ENCODE measurements around the gene CSF3. TPM values are rescaled to one million over a fixed set of nuclear protein-coding genes. Genes with fewer than 3 reads are reported as not detected.
A peak's percentile ranks its signal among the peaks of the same experiment; 100 is the strongest.

Gene CSF3
- total and polyA plus RNA-seq, 2 of the 13 experiments (the other 11 are each of a cell fraction or from before 2014, with no cell fraction given) = 0.09 TPM; not detected in 1

GRCh38 chr17:40063187-40063771 lies 48.0 kb downstream of the CSF3 start (continued):
- TF ChIP-seq ZBTB40 (IDR thresholded peaks at IDR 0.05) = no peak
- 0 out of 2 replicates have a peak, but pooled peaks have one; percentile 1 for TF ChIP-seq ZBTB40 (CRISPR knock-in tag; IDR thresholded peaks at IDR 0.05)
- TF ChIP-seq MLX (CRISPR knock-in tag; IDR thresholded peaks at IDR 0.05) = no peak; the same call in 1 of the 2 replicates
- no peak for TF ChIP-seq TFDP1 (CRISPR knock-in tag; IDR thresholded peaks at IDR 0.05; ENCODE audit: borderline replicate concordance)
- peak; percentile 59; the same call in 1 of the 2 replicates for TF ChIP-seq ZBTB42 (CRISPR knock-in tag; IDR thresholded peaks at IDR 0.05)
- no peak for TF ChIP-seq HOXA9 (CRISPR knock-in tag; IDR thresholded peaks at IDR 0.05; ENCODE audit: borderline replicate concordance)
- no peak for TF ChIP-seq KLF13 (CRISPR knock-in tag; IDR thresholded peaks at IDR 0.05)
- no peak for TF ChIP-seq ZFP37 (CRISPR knock-in tag; IDR thresholded peaks at IDR 0.05; ENCODE audit: borderline replicate concordance)
- peak; percentile 51 to 65; a peak in 3 of 4 replicates for TF ChIP-seq HMGXB4 (CRISPR knock-in tag; IDR thresholded peaks at IDR 0.05; ENCODE audit: borderline replicate concordance in 1 of 2, low read depth in 1 of 2)
- no peak for TF ChIP-seq GATAD1 (CRISPR knock-in tag; IDR thresholded peaks at IDR 0.05)
- no peak for TF ChIP-seq HOXA7 (CRISPR knock-in tag; IDR thresholded peaks at IDR 0.05)
- no peak for TF ChIP-seq CSRNP2 (CRISPR knock-in tag; conservative IDR thresholded peaks at IDR 0.05; ENCODE audit: low read depth)
- TF ChIP-seq ARID2 (CRISPR knock-in tag; IDR thresholded peaks at IDR 0.05; ENCODE audit: borderline replicate concordance) = no peak

All from HepG2 (cell line).